HT-29 (cell line): Measurements from ENCODE around the gene MLXIPL. TPM values are rescaled to one million over a fixed set of nuclear protein-coding genes. Genes with fewer than 3 reads are reported as not detected.
"Not testable (repeated sequence)": the region's sequence is repeated elsewhere in the genome, so short reads cannot be mapped to it uniquely, and the experiment has no call there.

ENCODE experiments used
- DNase-seq: peaks from one replicate; pipeline ENCODE4 v3.0.0-alpha.2; 2015; ENCODE audit warnings: low spot score
- total RNA-seq: library from RNA; depleted of rRNA; stranded (reverse); fragments of >200 nt; shearing (Covaris generic); gene quantifications from 2 replicates; pipeline ENCODE4 v1.2.3, GENCODE V29; 2014; rRNA removed

Gene MLXIPL, protein sequence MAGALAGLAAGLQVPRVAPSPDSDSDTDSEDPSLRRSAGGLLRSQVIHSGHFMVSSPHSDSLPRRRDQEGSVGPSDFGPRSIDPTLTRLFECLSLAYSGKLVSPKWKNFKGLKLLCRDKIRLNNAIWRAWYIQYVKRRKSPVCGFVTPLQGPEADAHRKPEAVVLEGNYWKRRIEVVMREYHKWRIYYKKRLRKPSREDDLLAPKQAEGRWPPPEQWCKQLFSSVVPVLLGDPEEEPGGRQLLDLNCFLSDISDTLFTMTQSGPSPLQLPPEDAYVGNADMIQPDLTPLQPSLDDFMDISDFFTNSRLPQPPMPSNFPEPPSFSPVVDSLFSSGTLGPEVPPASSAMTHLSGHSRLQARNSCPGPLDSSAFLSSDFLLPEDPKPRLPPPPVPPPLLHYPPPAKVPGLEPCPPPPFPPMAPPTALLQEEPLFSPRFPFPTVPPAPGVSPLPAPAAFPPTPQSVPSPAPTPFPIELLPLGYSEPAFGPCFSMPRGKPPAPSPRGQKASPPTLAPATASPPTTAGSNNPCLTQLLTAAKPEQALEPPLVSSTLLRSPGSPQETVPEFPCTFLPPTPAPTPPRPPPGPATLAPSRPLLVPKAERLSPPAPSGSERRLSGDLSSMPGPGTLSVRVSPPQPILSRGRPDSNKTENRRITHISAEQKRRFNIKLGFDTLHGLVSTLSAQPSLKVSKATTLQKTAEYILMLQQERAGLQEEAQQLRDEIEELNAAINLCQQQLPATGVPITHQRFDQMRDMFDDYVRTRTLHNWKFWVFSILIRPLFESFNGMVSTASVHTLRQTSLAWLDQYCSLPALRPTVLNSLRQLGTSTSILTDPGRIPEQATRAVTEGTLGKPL
- total RNA-seq: 0.53 and 5.1 TPM in 2 replicates

DNA sequence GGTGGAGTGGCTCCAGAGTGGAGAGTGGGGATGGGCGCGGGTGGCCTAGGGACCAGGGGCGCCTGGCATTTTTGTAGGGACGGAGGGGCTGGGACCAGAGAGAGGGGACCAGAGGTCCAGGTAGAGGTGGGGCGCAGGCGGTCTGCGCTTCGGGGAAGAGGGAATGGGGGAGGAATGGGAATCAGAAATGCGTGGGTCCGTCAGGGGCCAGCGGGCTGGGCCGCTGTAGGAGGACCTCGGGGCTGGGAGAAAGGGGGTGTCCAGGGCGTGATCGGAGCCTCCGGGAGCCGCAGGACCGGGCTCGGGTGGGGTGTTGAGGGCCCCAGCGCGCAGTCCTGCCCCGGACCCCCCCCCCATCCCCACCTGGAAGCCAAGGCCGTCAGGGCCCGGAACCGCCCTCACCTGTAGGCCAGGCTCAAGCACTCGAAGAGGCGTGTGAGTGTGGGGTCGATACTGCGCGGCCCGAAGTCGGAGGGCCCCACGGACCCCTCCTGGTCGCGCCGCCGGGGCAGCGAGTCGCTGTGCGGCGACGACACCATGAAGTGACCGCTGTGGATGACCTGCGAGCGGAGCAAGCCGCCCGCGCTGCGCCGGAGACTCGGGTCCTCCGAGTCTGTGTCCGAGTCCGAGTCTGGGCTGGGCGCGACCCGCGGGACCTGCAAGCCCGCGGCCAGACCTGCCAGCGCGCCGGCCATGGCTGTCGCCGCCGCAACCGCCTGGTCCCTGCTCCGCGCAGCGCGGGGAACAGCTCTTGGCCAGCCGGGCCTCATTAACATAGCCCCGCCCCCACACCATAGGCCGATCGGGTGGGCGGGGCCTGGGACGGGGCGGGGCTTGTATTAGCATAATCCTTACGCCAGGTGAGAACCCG lies at the start of gene MLXIPL:
MLXIPL (minus strand) TSS at position 725 of the 871 bp plus-strand sequence; CDS start at position 695, 30 bp downstream.
- peak; percentile 96 for DNase-seq

DNA sequence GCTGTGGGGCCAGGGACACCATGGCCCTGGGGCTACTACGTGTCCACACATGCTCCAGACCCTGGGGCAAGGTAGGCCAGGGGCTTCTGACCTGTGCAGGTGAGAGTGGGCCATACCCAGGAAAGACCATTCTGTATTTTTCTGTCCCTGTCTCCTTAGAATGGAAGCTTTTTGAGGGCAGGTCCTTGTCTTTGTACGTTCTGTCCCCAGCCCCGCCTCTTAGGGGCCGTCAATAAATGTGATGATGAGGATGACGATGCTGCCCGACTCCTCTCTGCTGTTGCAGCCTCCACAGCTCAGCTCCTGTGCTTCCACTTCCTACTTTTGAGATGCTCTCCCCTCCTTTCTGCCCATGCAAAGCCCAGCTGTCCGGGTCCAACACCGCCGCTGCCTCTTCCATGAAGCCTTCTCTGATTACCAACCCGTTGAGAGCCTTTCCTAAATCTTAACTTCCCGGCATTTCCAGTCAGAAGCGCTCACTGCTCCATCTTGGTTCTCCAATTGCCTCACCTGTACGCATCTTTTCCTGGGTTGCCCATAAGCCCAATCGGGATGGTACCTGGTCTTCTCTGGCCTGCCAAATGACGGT lies 47.6 kb upstream of the MLXIPL start:
- DNase-seq: no peak

DNA sequence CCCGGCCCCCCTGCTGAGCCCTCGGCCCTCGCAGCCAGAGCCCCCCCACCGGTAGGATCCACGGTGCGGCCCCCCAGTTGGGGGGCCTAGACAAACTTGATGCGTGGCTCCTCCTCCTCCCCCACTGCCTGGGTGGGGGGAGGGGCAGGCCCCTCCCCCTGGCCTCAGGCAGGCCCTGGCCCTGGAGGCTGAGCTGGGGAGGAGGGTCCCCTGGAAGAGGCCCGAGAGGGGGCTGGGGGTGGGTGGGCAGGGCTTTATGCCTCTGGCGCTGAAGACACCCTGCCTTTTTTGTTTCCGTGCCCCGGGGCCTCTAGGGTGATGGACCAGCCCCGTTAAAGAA lies 47.0 kb upstream of the MLXIPL start:
- no peak for DNase-seq

DNA sequence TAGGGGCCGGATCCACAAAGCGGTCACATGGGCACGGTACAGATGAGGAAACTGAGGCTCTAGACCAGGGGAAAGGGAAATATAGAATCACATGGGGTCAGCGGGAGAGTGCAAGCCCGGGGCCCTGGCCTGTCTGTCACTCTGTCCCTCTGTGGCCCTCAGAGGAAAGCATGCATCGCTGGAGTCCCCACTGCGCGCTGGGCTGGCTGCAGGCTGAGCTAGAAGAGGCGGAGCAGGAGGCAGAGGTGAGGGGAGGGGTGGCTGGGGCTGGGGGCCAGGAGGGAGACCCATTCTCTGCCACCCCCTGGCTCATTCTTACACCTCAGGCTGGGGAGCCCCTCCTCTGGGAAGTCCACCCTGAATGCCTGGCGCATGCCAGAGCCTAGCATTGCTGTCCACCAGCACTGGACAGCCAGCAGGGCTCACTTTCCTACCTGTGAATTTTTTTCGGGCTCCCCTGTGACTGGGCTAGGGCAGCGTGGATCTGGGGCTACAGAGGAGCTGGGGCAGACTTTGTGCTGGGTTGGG lies 45.6 kb upstream of the MLXIPL start:
- no peak for DNase-seq

DNA sequence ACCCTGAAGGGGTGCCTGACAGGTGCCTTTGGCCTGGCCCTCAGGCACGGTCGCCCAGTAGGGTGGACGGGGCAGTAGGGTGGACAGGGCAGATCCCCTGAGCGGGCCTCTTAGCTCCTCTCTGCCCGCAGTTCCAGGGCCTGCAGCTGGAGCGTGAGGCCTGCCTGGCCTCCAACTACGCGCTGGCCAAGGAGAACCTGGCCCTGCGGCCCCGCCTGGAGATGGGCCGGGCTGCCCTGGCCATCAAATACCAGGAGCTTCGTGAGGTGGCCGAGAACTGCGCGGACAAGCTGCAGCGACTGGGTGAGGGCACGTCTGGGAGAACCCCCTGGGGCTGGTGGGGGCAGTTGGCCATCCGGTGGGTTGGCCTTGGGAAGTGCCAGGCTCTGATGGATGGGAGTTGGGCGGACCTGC lies 45.0 kb upstream of the MLXIPL start:
- no peak for DNase-seq

DNA sequence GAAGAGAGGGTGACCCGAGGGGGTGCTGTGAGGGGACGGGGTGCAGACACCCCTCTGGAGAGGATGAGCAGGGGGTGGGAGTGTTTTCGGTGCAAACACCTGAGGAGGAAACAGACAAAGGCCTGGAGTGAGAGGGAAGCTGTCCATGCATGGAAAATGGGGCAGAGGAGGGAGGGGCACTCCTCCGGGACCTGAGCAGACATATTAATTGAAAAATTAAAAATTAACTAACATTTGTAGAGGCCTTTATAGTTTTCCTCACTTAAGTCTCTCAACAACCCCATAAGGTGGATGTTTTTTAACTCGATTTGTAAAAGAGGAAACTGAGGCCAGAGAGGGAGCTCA lies 44.5 kb upstream of the MLXIPL start:
- no peak for DNase-seq

DNA sequence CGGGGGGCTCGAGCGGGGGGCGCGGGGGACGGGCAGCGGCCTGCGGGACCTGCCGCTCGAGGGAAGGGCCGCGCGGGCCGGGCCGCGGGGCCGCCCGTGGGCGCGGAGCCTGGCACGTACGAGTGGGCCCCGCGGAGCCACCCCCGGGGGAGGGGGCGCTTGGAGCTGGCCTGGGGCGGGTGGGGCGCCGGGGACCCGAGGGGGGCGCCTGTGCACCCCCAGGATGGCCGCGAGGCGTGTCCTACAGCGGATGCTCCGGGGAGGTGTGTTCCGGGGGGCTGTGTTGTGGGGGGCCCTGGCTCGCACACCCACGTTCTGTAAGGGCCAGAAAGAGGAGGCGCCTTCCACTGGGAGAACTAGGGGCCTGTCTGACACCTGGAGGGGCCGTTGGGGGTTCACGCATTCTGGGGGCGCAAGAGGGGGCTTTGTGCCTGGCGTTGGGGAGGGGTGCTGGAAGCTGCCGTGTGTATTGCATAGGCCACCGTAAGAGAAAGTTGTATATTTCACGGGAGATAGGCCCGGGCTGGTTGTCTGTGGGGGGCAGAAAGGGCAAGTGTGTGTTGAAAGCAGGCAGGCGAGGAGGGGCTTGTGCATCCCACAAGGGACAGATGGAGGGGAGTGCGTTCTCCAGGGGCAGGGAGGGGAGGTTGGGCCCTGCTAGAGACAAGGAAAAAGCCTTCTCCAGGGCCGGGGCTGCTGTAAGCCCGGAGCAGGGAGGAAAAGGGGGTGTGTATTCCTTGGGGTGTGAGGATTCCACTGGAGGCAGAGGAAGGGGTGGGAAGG lies 44.0 kb upstream of the MLXIPL start:
- no peak for DNase-seq

DNA sequence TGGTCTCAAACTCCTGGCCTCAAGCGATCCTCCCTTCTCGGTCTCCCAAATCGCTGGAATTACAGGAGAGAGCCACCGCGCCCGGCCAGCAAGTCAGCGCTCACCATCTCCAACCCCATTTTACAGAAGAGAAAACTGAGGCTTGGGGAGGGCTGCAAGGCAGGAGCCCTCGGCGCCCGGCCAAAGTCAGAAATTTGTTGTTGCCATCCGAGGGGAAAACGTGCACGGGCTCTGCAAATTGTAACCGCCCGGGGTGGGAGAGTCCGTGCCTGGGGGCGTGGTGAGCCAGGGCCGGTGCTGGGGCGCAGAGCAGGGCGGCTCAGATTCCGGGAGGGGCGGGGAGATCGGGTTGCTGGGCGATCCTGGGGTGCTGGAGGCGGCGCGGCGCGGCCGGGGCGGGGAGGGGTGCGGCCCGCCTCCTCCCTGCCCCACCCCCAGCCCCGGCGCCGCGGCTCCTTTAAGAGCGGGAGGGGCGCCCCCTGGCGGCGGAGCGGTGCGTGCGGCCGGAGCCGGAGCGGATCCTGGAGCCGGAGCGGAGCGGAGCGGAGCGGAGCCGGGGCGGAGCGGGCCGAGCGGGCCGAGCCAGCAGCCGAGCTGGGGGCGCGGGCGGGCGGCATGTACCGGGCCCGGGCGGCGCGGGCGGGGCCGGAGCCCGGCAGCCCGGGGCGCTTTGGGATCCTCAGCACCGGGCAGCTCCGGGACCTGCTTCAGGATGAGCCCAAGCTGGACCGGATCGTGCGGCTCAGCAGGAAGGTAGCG lies 43.2 kb upstream of the MLXIPL start, which contains the start of gene VPS37D:
VPS37D (plus strand) TSS at position 488 of the 759 bp plus-strand sequence; CDS start at position 616, 128 bp downstream.
- DNase-seq: peak; percentile 96

DNA sequence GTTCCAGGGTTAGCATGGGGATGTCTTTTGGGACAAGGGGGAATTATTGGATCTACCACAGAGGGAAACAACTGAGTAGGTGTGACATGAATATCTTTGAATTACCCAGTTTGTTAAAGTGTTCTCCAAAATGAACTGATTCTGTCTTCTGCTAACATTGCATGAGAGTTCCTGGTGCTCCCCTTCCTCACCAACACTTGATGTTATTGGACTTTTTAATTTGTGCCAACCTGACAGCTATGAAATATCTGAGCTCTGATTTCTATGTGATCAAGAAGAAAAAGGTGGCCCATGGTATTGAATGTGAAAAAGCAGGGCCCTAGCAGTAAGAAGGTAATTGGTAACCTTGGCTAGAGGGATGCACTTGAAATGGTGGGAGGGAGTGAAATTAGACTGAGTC lies 38.7 kb upstream of the MLXIPL start:
- no peak for DNase-seq

DNA sequence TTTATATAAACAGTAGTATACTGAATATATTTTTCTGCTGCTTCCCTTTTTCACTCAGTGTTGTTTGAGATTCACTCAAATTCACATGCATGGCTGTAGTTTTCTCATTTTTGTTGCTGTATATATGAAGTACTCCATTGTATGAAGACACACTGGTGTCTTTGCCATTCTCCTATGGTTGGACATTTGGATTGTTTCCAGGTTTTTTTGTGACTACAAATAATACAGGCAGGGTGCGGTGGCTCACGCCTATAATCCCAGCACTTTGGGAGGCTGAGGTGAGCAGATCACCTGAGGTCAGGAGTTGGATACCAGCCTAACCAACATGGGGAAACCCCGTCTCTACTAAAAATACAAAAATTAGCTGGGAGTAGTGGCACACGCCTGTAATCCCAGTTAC lies 36.3 kb upstream of the MLXIPL start:
- DNase-seq: not testable (repeated sequence)

DNA sequence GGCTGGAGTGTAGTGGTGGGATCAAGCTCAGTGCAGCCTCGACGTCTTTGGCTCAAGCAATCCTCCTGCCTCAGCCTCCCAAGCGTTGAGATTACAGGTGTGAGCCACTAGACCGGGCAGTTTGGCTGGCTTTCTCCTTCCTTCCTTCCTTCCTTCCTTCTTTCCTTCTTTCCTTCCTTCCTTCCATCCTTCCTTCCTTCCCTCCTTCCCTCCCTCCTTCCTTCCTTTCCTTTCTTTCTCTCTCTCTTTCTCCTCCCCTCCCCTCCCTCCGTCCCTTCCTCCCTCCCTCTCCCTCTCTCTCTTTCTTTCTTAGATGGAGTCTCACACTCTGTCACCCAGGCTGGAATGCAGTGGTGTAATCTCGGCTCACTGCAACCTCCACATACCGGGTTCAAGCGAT lies 35.7 kb upstream of the MLXIPL start:
- no peak for DNase-seq

DNA sequence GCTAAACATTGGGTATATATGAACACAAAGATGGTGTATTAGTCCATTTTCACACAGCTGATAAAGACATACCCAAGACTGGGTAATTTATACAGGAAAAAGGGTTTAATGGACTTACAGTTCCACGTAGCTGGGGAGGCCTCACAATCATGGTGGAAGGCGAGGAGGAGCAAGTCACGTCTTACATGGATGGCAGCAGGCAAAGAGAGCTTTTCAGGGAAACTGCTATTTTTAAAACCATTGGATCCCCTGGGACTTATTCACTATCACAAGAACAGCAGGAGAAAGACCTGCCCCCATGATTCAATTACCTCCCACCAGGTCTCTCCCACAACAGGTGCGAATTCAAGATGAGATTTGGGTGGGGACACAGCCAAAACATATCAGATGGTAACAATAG lies 31.0 kb upstream of the MLXIPL start:
- DNase-seq: not testable (repeated sequence)

DNA sequence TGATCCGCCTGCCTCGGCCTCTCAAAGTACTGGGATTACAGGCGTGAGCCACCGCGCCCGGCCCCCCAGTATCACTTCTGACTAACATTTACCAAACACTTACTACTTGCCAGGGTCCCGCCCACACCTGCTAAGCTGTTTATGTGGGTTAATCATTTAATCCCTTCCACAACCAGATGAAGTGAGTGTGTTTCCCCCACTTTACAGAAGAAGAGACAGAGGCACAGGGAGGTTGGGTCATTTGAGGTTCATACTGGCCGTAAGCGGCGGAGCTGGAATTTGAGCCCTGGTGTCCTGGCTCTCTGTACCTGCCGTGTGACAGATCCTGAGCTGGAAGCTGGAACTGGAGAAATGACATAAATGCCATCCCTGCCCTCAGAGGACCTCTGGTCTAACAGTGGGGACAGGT lies 28.2 kb upstream of the MLXIPL start:
- no peak for DNase-seq

DNA sequence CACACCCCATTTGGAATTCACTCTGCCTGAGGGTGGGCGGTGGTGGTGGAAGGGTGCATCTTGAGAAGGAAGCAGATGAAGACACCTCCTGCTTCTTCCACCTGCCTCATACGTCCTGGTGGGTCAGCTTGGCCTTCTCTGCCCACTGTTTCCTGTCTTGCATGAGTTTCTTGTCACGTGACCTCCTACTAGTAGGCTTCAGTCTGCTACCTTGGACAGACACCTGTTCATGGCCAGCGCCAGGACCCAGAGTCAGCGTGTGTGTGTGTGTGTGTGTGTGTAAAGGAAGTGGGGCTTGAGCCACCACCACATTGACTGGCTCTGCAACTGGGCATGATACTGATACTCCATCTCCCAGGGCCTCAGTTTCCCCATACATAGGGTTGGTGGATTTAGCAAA lies 26.2 kb upstream of the MLXIPL start:
- DNase-seq: no peak

DNA sequence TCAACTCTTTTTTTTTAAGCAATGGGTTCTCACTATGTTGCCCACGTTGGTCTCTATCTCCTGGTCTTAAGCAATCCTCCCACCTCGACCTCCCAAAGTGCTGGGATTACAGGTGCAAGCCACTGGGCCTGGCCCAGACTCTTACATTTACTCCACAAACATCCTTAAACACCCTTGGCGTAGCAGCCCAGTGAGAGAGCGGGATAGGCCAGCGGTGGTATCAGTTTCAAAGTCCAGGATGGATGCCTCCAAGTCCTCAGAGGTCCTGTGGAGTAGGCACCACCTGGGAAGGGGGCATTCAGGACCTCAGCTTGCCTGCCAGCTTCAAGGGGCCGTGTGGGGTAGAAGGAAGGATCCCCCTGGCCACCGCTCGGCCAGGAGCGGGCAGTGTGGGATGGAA lies 25.3 kb upstream of the MLXIPL start:
- DNase-seq: no peak

DNA sequence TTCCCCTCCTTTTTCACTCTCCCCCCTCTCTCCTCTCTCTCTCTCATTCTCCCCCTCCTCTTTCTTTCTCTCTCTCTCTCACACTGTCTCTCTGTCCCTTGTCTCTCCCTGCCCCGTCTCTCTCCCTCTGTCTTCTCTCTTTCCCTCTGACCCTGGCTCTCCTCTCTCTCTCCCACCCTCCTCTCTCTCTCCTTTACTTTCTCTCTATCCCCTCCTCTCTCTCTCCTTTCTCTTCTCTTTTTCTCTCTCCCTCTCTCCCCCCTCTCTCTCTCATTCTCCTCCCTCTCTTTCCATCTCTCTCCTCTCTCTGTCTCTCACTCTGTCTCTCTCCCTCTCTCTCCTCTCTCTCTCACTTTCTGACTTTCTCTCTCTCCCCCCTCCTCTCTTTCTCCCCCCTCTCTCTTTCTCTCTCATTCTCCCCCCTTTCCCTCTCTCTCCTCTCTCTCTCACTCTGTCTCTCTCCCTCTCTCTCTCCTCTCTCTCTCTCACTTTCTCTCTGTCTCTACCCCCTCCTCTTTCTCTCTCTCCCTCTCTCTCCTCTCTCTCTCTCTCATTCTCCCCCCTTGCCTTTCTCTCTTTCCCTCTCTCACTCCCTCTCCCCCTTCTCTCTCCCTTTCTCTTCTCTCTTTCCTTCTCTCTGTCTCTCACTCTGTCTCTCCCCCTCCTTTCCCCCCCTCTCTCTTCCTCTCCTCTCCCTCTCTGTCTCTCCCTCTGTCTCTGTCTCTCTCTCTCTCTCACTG lies 24.4 kb upstream of the MLXIPL start:
- DNase-seq: no peak

DNA sequence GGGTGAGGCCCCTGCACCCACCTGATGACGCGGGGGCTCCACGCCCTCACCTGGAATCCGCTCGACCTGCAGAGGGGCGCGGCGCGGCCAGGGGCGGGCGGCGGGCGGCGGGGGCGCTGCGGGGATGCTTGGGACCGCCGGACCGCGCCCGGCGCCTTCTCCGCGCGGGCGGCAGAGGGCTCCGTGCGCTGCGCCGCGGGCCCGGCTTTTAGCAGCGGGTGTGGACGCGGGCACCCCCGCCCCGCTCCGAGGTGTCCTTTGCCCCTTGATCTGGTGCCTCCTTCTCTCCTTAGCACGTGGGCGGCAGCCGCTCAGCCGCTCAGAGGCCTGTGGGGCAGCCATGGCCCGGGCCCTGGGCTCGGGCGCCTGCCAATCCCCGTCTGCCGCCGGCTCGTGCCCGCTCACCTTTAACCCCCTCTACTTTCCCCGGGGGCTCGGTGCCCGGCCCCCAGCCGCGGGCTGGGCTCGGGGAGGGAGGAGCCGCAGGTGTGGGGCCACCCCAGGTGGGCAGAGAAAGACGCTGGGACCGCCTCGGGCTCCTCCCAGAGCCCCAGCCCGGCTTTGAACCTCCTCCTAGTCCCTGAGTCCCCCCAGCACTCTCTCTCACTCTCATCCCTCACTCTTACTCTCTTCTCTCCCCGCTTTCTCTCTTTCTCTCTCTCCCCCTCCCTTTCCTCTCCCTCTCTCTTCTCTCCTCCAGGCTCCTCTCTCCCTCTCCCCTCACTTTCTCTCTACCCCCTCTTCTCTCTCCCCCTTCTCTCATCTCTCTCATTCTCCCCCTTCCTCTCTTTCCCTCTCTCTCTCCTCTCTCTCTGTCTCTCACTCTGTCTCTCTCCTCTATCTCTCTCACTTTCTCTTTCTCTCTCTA lies 23.6 kb upstream of the MLXIPL start:
- DNase-seq: peak; percentile 65
